Panc1 (cell line): ENCODE data around the gene SPRED3.

ENCODE experiments used
- CTCF ChIP-seq: fragments of 450-650 bp; IDR thresholded peaks from 2 replicates; pipeline ENCODE4 v1.5.1; 2017; ENCODE audit warnings: mild to moderate bottlenecking
- POLR2AphosphoS5 ChIP-seq: IDR thresholded peaks from 2 replicates; pipeline ENCODE4 v1.6.1; 2012; ENCODE audit warnings: mild to moderate bottlenecking, low read depth, low read length, moderate library complexity
- REST ChIP-seq, 2 experiments: IDR thresholded peaks; 2 replicates each; pipeline ENCODE4 v1.6.1; 2011 to 2012; ENCODE audit warnings: low read depth in 2 of 2, control low read depth in 1 of 2, low read length in 1 of 2, mild to moderate bottlenecking in 1 of 2, moderate library complexity in 1 of 2; ENCODE audit not compliant: insufficient read depth in 1 of 2
- SIN3A ChIP-seq: IDR thresholded peaks from 2 replicates; pipeline ENCODE4 v1.6.1; 2012; ENCODE audit warnings: low read depth, mild to moderate bottlenecking, low read length, moderate library complexity, borderline replicate concordance; ENCODE audit not compliant: insufficient read depth

- TF ChIP-seq CTCF: no peak
- no peak for TF ChIP-seq POLR2AphosphoS5
- no peak for TF ChIP-seq SIN3A
- no peak for TF ChIP-seq REST (IDR thresholded peaks at IDR 0.05; ENCODE audit: insufficient read depth in 1 of 2, low read depth in 2 of 2, low read length in 1 of 2)
Observed at GRCh38 chr19:38437295-38437694, 48.8 kb downstream of the SPRED3 start.
